Osteoblast (primary cell): Measurements from ENCODE around the gene SMARCC2. TPM values are rescaled to one million over a fixed set of nuclear protein-coding genes. Genes with fewer than 3 reads are reported as not detected.

Experiments used
- DNase-seq: peaks from one replicate; pipeline ENCODE4 v3.0.0; 2011; ENCODE audit warnings: low spot score, mixed read lengths; ENCODE audit not compliant: insufficient read length; ENCODE audit errors: missing footprints
- H2AFZ ChIP-seq: 2 replicates; pipeline ENCODE4 v1.6.0; 2011; ENCODE audit warnings: mild to moderate bottlenecking, low read length
- H3K27ac ChIP-seq: 2 replicates; pipeline ENCODE4 v1.5.1; 2011; ENCODE audit warnings: mild to moderate bottlenecking, low read depth, low read length, moderate library complexity
- H3K27me3 ChIP-seq: 2 replicates; pipeline ENCODE4 v1.6.0; 2012; ENCODE audit warnings: mild to moderate bottlenecking, control low read depth, inconsistent platforms, low read length, moderate library complexity; ENCODE audit not compliant: insufficient read depth
- H3K36me3 ChIP-seq: 2 replicates; pipeline ENCODE4 v1.5.1; 2011; ENCODE audit warnings: mild to moderate bottlenecking, low read length, control low read depth, moderate library complexity; ENCODE audit not compliant: insufficient read depth
- H3K4me1 ChIP-seq: 2 replicates; pipeline ENCODE4 v1.5.1; 2011; ENCODE audit warnings: mild to moderate bottlenecking, low read length, control low read depth, moderate library complexity; ENCODE audit not compliant: insufficient read depth
- H3K4me2 ChIP-seq: 2 replicates; pipeline ENCODE4 v1.6.0; 2011; ENCODE audit warnings: mild to moderate bottlenecking, low read length; ENCODE audit not compliant: insufficient read depth
- H3K4me3 ChIP-seq: fragments of 200-600 bp; sonication (generic); 3 replicates; pipeline ENCODE4 v1.5.1; 2012; ENCODE audit warnings: mild to moderate bottlenecking, low read length, inconsistent platforms; ENCODE audit not compliant: insufficient read depth
- H3K79me2 ChIP-seq: 2 replicates; pipeline ENCODE4 v1.6.0; 2012; ENCODE audit warnings: mild to moderate bottlenecking, low read length, control low read depth, inconsistent platforms; ENCODE audit not compliant: insufficient read depth
- H3K9me3 ChIP-seq: 2 replicates; pipeline ENCODE4 v1.5.1; 2011; ENCODE audit warnings: low read depth, low read length, control low read depth
- H4K20me1 ChIP-seq: 2 replicates; pipeline ENCODE4 v1.6.0; 2012; ENCODE audit warnings: mild to moderate bottlenecking, low read length, control low read depth; ENCODE audit not compliant: insufficient read depth
- CTCF ChIP-seq: IDR thresholded peaks from 2 replicates; pipeline ENCODE4 v1.5.1; 2011; ENCODE audit warnings: mild to moderate bottlenecking, low read depth, low read length, moderate library complexity; ENCODE audit errors: extremely low read depth
- total RNA-seq: library from RNA; depleted of rRNA; stranded (reverse); fragments of >200 nt; gene quantifications from 2 replicates; pipeline ENCODE4 v1.2.3, GENCODE V29; 2012

The SMARCC2 gene
- total RNA-seq, 1 donor, result 65.9 TPM

DNA sequence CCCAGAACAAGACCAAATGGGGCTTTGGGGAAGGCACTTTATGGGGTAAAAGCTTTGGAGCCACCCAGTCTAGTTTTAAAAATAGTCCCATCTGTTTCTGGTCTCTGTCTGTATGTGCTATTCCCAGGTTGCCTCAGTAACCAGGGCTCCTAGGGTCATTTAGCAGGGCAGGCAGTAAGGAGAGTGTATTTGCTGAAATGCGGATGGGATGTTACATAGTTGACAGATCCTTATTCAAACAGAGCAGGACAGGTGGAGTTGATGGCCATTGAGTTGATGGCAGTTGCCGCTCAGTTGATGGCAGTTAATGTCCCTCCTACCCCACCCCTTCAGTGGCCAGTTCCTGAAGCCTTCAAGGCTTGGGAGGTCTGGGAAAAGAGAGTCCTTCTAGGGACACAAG lies 66.6 kb downstream of the SMARCC2 start:
- H4K20me1 ChIP-seq, result peaks cover 8% of the 10 kb centered on the region
- H3K27me3 ChIP-seq, result no peaks in the 10 kb centered on the region
- H3K27ac ChIP-seq, result no peak overlapping the region
- no peak for TF ChIP-seq CTCF
- H3K36me3 ChIP-seq, result peaks cover 13% of the 10 kb centered on the region
- no peak overlapping the region for H2AFZ ChIP-seq
- H3K4me2 ChIP-seq, result no peak overlapping the region
- no peak overlapping the region for H3K4me3 ChIP-seq
- H3K9me3 ChIP-seq, result no peaks in the 10 kb centered on the region
- DNase-seq, result no peak
- peaks cover 32% of the 10 kb centered on the region for H3K79me2 ChIP-seq
- peaks cover 37% of the 10 kb centered on the region for H3K4me1 ChIP-seq

GRCh38 chr12:56121204-56121870 lies 67.9 kb downstream of the SMARCC2 start:
- Histone ChIP-seq H3K27me3 (no peaks in the 10 kb centered on the region), H3K4me2 (no peak overlapping the region), H3K27ac (no peak overlapping the region), H3K79me2 (peaks cover 40% of the 10 kb centered on the region), H3K36me3 (peaks cover 18% of the 10 kb centered on the region), H3K4me1 (peaks cover 26% of the 10 kb centered on the region), H3K4me3 (no peak overlapping the region), H3K9me3 (no peaks in the 10 kb centered on the region), H4K20me1 (peaks cover 16% of the 10 kb centered on the region), H2AFZ (no peak overlapping the region)
- TF ChIP-seq CTCF, result no peak
- DNase-seq, result no peak

- Histone ChIP-seq H3K4me2 (peak overlapping the region; percentile 99), H3K4me1 (peaks cover 25% of the 10 kb centered on the region), H2AFZ (no peak overlapping the region), H3K27ac (peak overlapping the region; percentile 26), H4K20me1 (peaks cover 16% of the 10 kb centered on the region), H3K4me3 (no peak overlapping the region), H3K27me3 (no peaks in the 10 kb centered on the region), H3K36me3 (peaks cover 18% of the 10 kb centered on the region), H3K79me2 (peaks cover 39% of the 10 kb centered on the region), H3K9me3 (no peaks in the 10 kb centered on the region)
- no peak for TF ChIP-seq CTCF
- no peak for DNase-seq
Observed at GRCh38 chr12:56120158-56120846, 69.0 kb downstream of the SMARCC2 start.

DNA sequence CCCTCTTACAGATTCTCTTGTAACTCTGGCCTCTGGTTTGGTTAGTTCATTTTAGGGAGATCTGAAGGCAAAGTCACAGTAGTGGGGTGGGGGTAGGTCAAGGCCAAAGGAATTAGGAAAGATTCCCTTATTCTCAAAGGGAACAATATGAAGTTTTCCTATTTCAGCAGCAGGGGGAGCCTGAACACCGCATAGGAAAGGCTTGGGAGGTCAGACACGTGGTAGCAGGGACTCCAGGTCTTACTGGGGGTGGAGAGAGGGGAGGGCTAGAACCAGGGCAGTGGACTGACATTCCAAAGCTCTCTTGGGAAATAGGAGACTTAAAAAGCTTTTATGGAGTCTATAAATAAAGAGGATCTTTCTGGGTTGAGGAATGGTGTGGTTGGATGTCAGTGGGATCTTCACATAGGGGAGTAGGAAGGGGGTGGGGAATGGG lies 69.9 kb downstream of the SMARCC2 start:
- peak overlapping the region; percentile 85 for H3K4me3 ChIP-seq
- peak overlapping the region; percentile 92 for H3K27ac ChIP-seq
- peak overlapping the region; percentile 99 for H3K4me2 ChIP-seq
- peaks cover 16% of the 10 kb centered on the region for H4K20me1 ChIP-seq
- no peak overlapping the region for H2AFZ ChIP-seq
- peaks cover 18% of the 10 kb centered on the region for H3K36me3 ChIP-seq
- peak; percentile 93 for DNase-seq
- TF ChIP-seq CTCF, result peak; percentile 86
- H3K4me1 ChIP-seq, result peaks cover 29% of the 10 kb centered on the region
- peaks cover 39% of the 10 kb centered on the region for H3K79me2 ChIP-seq
- no peaks in the 10 kb centered on the region for H3K9me3 ChIP-seq
- no peaks in the 10 kb centered on the region for H3K27me3 ChIP-seq
